Mucosa of descending colon (tissue), 3 donors: ENCODE measurements around the gene GOLGA6D. TPM values are rescaled to one million over a fixed set of nuclear protein-coding genes. Genes with fewer than 3 reads are reported as not detected.
"Not testable (repeated sequence)": the region's sequence is repeated elsewhere in the genome, so short reads cannot be mapped to it uniquely, and the experiment has no call there.

Experiments used
- ATAC-seq: fragments of 200-7000 bp; cut with Tn5 transposase; one replicate; pipeline ENCODE4 v1.9.1; 2020; ENCODE audit warnings: mild to moderate bottlenecking, moderate library complexity
- DNase-seq, 3 donors: peaks; one replicate each; pipeline ENCODE4 v3.0.0-alpha.2; 2020
- H3K36me3 ChIP-seq: fragments of 200-600 bp; one replicate; pipeline ENCODE4 v1.8.0; 2021; ENCODE audit warnings: low read depth, mild to moderate bottlenecking
- H3K4me1 ChIP-seq: fragments of 200-600 bp; one replicate; pipeline ENCODE4 v1.8.0; 2021; ENCODE audit warnings: low read depth, mild to moderate bottlenecking
- H3K4me3 ChIP-seq: fragments of 200-600 bp; one replicate; pipeline ENCODE4 v1.8.0; 2021; ENCODE audit warnings: mild to moderate bottlenecking
- H3K9me3 ChIP-seq: fragments of 200-600 bp; one replicate; pipeline ENCODE4 v1.8.0; 2021; ENCODE audit warnings: mild to moderate bottlenecking
- CTCF ChIP-seq: fragments of 200-600 bp; IDR thresholded peaks from one replicate; pipeline ENCODE4 v1.8.0; 2022; ENCODE audit warnings: antibody characterized with exemption, mild to moderate bottlenecking
- intact Hi-C, 2 donors: fragments of 100-400 bp; cut with DNase I in 1 of 2; cut with micrococcal nuclease in 1 of 2; formaldehyde crosslinking; loops; one replicate each; pipeline versions ENCODE4 v1.11.0 to v1.11.1; 2022; cut with DNase I, micrococcal nuclease
- total RNA-seq, 3 donors: library from RNA; stranded (reverse); fragmentation: NEBNext Ultra II Directional in 2 of 3; extraction: Animal tissue kit (Norgen Biotek cat#: 25700) in 2 of 3; gene quantifications; one replicate each; pipeline versions ENCODE4 v1.2.1 to v1.2.4, GENCODE V29; 2021 to 2023
- donor health status: DM: no; HTN: no; CAD: no; lungs with moderate emphysema.
- donor health status: DM: no; HTN: no; CAD: no.
- donor health status: DM: no; HTN: yes; CAD: no.

The GOLGA6D gene
- total RNA-seq, 3 donors from 2014 or later, result not detected

- TF ChIP-seq CTCF, result peak; percentile 50
- H3K9me3 ChIP-seq, H3K4me1 ChIP-seq, intact Hi-C loops, H3K36me3 ChIP-seq, H3K4me3 ChIP-seq: not testable (repeated sequence)
- ATAC-seq (peak; percentile 85), DNase-seq (peak; percentile 4 to 98 (median 82))
Measured at GRCh38 chr15:75274509-75275107, 8.0 kb upstream of the GOLGA6D start.

- H3K36me3 ChIP-seq, intact Hi-C loops, H3K4me1 ChIP-seq, H3K4me3 ChIP-seq, ATAC-seq, H3K9me3 ChIP-seq: not testable (repeated sequence)
- peak in 1 of 3 donors; percentile 2 for DNase-seq
Measured at GRCh38 chr15:75275617-75276016, 7.0 kb upstream of the GOLGA6D start.

GRCh38 chr15:75278497-75278896 is 4.1 kb upstream of the GOLGA6D start:
- H3K4me3 ChIP-seq, intact Hi-C loops, H3K9me3 ChIP-seq, H3K36me3 ChIP-seq, ATAC-seq, H3K4me1 ChIP-seq, DNase-seq: not testable (repeated sequence)

GRCh38 chr15:75284152-75284551 is 1.5 kb downstream of the GOLGA6D start:
- ATAC-seq, DNase-seq, H3K9me3 ChIP-seq, H3K4me3 ChIP-seq, intact Hi-C loops, H3K4me1 ChIP-seq, H3K36me3 ChIP-seq: not testable (repeated sequence)

- H3K36me3 ChIP-seq, DNase-seq, H3K4me3 ChIP-seq, ATAC-seq, intact Hi-C loops, H3K9me3 ChIP-seq, H3K4me1 ChIP-seq: not testable (repeated sequence)
Measured at GRCh38 chr15:75293660-75294059, 11.0 kb downstream of the GOLGA6D start.

- intact Hi-C loops, H3K4me3 ChIP-seq, H3K4me1 ChIP-seq, H3K36me3 ChIP-seq, H3K9me3 ChIP-seq: not testable (repeated sequence)
- ATAC-seq (peak; percentile 99), DNase-seq (peak in 1 of 3 donors; percentile 29)
Measured at GRCh38 chr15:75298541-75299310, 16.1 kb downstream of the GOLGA6D start.

GRCh38 chr15:75299311-75299688 is 16.7 kb downstream of the GOLGA6D start:
- H3K4me3 ChIP-seq, H3K4me1 ChIP-seq, intact Hi-C loops, H3K36me3 ChIP-seq, H3K9me3 ChIP-seq: not testable (repeated sequence)
- peak; percentile 70 to 86 (median 78) for DNase-seq
- peak; percentile 66 for TF ChIP-seq CTCF
- peak; percentile 99 for ATAC-seq

GRCh38 chr15:75300026-75300425 is 17.4 kb downstream of the GOLGA6D start:
- intact Hi-C loops, H3K9me3 ChIP-seq, H3K36me3 ChIP-seq, H3K4me3 ChIP-seq, H3K4me1 ChIP-seq, ATAC-seq, DNase-seq: not testable (repeated sequence)
